ENCODE measurements around the gene PKNOX2.
A peak's percentile ranks its signal among the peaks of the same experiment; 100 is the strongest.

The PKNOX2 gene

DNA sequence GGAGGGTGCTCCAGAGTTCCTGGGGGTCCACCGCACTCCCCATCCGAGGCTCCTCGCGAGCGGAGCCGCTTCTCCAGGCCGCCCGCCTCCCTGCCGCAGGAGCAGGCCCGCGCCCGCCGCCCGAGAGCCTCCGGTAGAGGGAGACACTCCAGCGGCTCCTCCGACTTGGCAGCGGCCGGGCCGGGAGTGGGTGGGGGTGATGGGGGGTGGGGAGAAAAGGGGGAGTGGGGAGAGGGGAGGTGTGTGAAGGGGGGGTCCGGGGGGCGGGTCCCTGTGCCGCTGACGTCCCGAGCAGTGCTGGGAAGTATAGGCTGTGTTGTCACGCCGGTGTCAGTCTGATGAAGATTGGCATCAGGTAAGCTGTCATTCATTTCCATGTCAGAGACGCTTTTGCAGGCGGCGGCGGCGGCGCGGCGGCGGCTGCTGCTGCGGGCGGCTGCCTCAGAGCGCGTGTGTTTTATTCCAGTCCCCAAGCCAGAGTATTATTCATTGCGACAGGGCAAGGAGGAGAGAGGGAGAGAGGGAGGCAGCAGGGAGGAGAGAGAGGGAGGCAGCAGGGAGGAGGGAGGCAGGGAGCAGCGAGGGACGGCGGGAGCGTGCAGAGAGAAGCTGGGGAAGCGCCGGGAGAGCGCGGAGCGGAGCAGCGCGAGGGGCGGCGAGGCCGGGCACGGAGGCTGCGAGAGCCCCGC lies at the start of gene PKNOX2:
Gene PKNOX2 (plus strand): TSS at position 330 of the 689 bp plus-strand sequence. CDS start 186,555 bp downstream, outside the sequence.
- peak; percentile 28 to 37 for DNase-seq

DNA sequence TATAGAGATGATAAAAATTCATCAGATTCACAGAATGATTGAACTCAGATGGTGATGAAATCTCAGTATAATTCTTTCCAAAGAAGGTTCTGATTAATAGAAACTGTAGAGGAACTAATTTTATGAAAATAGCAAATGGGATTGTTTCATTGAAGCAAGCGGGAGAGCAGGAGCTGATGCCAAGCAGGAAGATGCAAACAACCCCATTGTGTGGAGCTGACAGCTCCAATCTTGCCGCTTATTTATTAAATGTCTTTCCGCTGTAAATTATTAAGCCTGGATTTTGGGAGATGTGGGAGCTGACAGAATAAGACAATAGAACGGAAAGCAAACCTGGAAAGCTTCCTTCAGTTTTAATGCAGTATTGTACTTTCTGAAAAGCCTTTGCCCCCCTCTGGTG lies 47.1 kb upstream of the PKNOX2 start:
- no peak for DNase-seq

GRCh38 chr11:125123194-125123946 lies 41.2 kb upstream of the PKNOX2 start:
- no peak for DNase-seq

GRCh38 chr11:125123947-125124617 lies 40.5 kb upstream of the PKNOX2 start:
- peak; percentile 49 to 82 for DNase-seq

DNA sequence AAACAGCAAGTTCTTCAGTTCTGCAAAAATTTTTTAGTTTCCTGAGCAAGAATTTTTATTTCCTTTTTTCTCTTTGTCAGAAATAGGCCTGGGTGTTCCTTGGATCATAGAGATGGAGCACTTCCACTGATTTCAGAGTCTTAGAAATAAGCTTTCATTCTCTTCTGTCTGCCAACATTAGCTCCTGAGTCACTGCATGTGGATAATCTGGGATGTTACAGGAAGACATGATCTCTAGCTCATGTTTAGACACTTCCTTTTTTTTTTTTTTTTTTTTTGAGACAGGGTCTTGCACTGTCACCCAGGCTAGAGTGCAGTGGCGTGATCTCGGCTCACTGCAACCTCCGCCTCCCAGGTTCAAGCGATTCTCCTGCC lies 39.9 kb upstream of the PKNOX2 start:
- no peak for DNase-seq

DNA sequence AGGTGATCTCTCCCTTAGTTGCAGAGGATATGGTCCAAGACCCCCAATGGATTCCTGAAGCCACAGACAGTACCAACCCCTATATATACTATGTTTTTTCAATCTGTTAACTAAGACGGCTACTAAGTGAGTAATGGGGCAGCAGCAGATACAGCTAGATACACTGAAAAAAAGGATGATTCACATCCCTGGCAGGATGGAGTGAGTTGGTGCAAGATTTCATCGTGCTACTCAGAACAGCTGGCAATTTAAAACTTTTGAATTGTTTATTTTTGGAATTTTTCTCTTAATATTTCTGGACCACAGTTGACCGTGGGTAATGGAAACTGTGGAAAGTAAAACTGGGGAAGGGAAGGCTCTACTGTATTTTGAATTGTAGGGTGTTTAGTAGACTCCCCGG lies 36.1 kb upstream of the PKNOX2 start:
- no peak for DNase-seq

DNA sequence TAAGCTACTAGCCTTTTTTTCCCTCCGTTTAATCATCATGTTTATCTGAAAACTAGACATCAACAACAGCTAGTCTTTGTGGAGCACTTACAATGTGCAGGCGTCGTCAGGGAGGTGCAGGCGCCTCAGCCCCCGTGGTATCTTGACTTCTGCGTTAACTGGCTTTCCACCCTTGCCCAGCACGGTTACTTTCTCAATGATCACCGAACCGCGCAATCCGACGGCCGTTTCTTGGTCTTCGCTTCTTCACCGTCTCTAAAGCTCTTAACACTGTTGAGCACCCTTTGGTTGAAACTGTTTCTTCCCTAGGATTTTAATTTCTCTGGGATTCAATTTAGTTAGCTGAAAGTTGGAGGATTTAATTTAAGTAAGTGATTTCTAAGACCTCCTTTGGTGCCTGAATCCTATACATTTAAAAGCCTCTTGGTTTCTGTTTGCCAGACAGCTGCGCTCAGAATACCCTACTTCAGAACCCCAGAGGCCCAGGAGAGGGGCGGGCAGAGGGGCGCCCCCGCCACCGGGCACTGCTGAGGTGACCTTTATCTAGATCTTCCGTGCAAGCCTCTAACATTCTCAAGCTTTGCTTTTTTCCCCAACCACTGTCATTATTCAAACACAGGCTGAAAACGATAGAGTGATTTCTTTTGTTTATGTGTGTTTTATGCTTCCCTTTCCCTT lies 35.1 kb upstream of the PKNOX2 start:
- no peak for DNase-seq

- no peak for DNase-seq
These were observed 32.5 kb upstream of the PKNOX2 start for GRCh38 chr11:125132071-125132470.

- no peak for DNase-seq
These were observed 32.0 kb upstream of the PKNOX2 start for GRCh38 chr11:125132596-125132995.

DNA sequence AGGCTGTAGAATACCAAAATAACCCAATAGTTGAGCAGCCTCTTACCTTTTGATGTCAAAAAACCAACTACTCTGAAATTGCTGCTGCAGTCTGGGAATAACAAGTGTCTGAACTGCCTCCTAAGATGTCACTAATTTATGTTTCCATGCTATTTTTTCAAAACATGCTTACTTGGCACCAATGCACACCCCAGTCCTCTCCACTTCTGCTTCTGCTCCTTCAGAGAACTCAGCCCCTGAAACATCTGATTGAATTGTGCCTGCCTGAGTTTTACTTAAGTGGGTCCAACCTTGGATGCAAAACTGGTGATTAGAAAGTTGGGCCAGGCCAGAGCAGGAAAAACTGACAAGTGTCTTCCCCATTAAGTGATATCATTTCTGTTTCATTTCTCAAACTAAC lies 28.6 kb upstream of the PKNOX2 start:
- no peak for DNase-seq

DNA sequence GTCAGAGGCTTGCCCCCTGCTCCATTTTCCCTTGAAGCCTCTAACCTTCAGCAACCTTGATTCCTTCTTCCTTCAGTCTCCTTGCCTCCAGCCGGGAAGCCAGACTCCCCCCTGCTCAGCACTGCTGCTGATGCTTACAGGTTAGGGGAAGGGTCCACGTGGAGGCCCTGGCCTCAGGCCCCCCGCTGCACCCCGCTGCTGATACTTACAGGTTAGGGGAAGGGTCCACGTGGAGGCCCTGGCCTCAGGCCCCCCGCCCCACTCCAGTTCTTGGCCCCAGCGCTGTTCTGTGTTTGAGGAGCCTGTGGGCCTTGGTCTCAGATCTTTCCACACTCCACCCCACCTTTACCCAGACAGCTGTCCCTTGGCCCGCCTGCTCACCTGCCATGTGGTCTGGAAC lies 25.6 kb upstream of the PKNOX2 start:
- DNase-seq = no peak

DNA sequence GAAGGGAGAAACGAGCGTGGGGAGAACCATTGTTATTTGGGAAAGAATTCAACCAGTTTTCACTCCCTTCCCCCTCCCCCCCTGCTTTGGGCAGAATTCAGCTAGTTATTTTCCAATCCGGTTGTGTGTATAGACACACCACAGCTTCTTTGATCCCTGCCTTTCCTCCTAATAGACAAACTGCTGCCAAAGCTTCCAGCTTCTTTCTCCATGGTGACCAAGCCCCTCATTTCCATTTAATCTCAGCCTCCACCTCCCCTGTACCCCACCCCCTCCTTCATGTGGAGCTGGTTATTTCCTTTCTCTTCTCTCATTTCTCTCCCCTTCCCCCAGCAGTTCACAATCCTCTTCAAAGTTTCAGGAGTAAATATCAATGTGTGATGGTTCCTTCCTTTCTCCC lies 24.8 kb upstream of the PKNOX2 start:
- DNase-seq = no peak

DNA sequence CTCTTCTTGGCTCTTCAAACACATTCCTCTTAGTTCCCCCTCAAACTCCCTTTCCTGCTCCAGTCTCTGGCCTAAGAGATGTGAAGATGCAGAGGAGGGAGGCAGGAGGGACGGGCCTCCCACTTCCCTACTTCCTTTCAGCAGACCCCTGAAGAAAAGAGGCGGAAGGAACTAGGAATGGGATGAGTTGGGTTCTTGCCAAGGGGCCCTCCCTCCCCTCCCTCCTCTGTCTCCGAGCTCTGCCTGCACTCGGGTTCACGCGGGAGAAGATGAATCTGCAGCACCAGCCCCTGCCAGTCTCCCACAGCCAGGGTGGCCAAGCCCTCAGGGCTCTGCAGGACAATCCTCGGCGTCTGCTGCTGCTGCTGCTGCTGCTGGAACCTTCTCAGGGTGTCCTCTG lies 24.3 kb upstream of the PKNOX2 start:
- DNase-seq = no peak

GRCh38 chr11:125141178-125141577 lies 23.4 kb upstream of the PKNOX2 start:
- DNase-seq = no peak

GRCh38 chr11:125141686-125142535 lies 22.6 kb upstream of the PKNOX2 start:
- no peak for DNase-seq

DNA sequence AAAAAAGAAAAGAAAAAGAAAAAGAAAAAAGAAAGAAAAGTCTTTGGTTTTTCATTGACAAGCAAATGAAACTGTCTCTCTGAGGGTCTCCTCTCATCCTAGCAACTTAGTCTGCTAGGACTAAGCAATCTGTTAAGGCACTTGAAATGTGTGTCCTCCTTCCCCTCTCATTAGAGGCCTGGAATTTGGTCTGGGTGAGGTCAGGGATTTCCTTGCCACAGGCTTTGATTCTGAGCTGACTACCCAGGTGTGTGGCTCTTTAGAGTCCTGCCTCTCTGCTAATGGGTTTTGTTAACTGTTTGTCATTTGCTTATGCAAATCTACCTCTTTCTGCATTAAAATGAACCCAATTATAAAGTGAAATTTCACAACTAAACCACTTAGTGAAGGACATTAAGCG lies 18.3 kb upstream of the PKNOX2 start:
- no peak for DNase-seq

DNA sequence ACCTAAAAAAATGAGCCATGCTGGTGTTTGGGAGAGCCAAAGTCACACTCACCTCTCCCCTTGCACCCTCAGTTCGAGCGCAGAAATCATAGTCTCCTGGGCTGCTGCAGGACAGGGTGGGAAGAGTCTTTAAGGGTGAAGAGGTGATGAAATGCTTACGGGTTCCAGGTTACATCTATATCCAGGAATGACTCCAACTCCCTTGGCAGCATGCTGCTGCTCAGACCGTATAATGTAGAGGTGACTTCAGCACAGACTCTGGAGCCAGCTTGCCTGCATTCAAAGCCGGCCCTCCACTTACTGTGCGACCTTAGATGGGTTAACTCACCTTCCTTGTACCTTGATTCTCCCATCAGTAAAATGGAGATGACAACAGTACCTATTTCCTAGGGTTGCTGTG lies 17.3 kb upstream of the PKNOX2 start:
- no peak for DNase-seq

- DNase-seq = no peak
These were observed 16.5 kb upstream of the PKNOX2 start for GRCh38 chr11:125148011-125148410.

DNA sequence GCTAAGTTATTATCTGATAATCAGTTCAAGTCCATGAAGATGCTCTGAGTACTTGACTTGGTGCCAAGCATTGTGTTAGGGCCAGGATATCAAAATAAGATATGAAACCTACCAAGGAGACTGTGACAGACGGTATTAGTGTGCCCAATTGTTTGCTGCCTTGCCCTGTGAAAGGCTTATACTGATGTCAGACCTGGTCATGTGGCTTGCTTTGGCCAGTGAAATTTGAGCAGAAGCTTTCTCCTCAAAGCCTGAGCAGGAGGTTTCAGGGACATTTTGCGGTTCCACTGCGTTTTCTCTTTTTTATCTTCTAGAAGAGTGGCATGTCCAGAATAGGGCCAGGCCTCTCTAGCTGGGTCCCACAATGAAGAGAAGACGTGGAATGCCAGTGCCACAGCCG lies 15.8 kb upstream of the PKNOX2 start:
- no peak for DNase-seq

- no peak for DNase-seq
These were observed 10.7 kb upstream of the PKNOX2 start for GRCh38 chr11:125153837-125154236.

GRCh38 chr11:125154378-125155099 lies 10.0 kb upstream of the PKNOX2 start:
- no peak for DNase-seq

DNA sequence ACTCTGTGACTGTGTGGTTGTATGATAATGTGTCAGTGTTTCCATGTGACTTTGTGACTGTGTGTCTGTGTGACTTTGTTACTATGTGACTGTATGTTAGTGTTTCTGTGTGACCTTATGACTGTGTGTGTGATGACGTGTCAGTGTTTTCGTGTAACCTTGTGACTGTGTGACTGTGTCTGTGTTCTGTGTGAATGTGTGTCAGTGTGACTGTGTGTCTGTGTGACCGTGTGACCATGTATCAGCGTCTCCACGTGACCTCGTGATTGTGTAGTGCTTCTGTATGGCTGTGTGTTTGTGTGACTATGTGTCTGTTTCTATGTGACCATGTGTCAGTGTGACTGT lies 9.5 kb upstream of the PKNOX2 start:
- DNase-seq = no peak
